ENCODE data around the gene COPE.

- no peak for TF ChIP-seq CTCF (IDR thresholded peaks at IDR 0.05)
- no peak for TF ChIP-seq POLR2A (IDR thresholded peaks at IDR 0.05)
Observed at GRCh38 chr19:18910010-18910409, 9.2 kb downstream of the COPE start.

Data from lower leg skin (tissue), 3 donors.